ENCODE data around the gene TREML1. TPM values are rescaled to one million over a fixed set of nuclear protein-coding genes. Genes with fewer than 3 reads are reported as not detected.

The TREML1 gene
- total and polyA plus RNA-seq, 2 experiments from 2014 or later = not detected

DNA sequence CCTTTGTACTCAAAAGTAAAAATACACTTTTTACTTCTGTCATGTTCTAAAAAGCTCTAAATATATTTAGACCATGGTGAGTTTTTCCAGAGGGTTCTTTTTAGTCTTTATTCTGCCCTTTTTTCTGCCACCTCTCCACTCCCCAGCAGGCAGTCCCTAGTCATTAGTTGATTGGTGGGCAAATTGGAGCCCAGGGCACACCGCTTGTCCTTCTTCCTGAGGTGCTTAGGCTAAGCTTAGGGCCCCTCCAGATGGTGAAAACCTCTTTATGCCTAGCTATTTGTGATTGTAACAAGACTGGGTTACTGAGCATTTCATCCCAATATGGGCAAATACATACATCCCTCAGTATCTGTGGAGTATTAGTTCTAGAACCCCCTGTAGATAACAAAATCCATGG is 6.2 kb downstream of the TREML1 start (continued):
- TF ChIP-seq CREB1 (CRISPR knock-in tag; IDR thresholded peaks at IDR 0.05; ENCODE audit: low read depth) (no peak), JUNB (IDR thresholded peaks at IDR 0.05; ENCODE audit: unreplicated experiment) (no peak), ZNF331 (CRISPR knock-in tag; IDR thresholded peaks at IDR 0.05; ENCODE audit: low read depth) (no peak), EZH2phosphoT487 (IDR thresholded peaks at IDR 0.05; ENCODE audit: unreplicated experiment) (no peak)

DNA sequence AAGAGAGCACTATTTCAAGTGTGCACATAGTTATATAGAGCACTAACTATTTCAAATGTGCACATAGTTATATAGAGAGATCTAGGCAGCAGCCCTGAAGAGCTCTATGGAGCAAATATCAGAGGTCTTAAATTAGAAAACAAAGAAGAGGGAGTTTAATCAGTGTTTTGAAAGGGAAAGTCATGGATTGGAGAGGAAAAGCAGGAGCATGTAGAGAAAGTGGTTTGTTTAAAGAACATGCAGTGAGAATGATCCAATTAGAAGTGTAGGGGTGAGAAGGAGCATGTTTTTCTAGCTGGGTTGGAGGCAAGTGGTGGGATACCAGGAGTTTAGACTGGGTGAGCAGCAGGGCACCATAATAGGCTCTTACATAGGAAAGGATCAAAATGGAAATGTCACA is 17.2 kb downstream of the TREML1 start:
- Histone ChIP-seq H3K27me3 (ENCODE audit: insufficient read depth) (no peaks in the 10 kb centered on the region), H3K4me3 (no peak overlapping the region), H3F3A (replicated peaks; ENCODE audit: low read depth) (no peaks in the 10 kb centered on the region), H3K36me3 (ENCODE audit: insufficient read depth) (no peaks in the 10 kb centered on the region), H3K27ac (ENCODE audit: low read depth) (no peak overlapping the region), H2AFZ (no peak overlapping the region), H3K79me2 (replicated peaks; ENCODE audit: insufficient read depth) (no peaks in the 10 kb centered on the region), H3K4me2 (no peak overlapping the region), H3K4me1 (ENCODE audit: insufficient read depth) (peaks cover 4% of the 10 kb centered on the region), H3K9me2 (ENCODE audit: insufficient read depth) (no peaks in the 10 kb centered on the region), H4K20me1 (replicated peaks; ENCODE audit: insufficient read depth) (no peaks in the 10 kb centered on the region)
- DNase-seq (ENCODE audit: low spot score) (no peak), ATAC-seq (no peak)
- H3K27me3 Mint-ChIP-seq (ENCODE audit: insufficient read depth, low read depth, poor library complexity) = no peaks in the 10 kb centered on the region
- H3K4me1 Mint-ChIP-seq = peaks cover 6% of the 10 kb centered on the region
- H3K4me3 Mint-ChIP-seq = no peak overlapping the region
- H3K36me3 Mint-ChIP-seq (ENCODE audit: low read depth) = no peaks in the 10 kb centered on the region
- no peaks in the 10 kb centered on the region for H3K9me3 Mint-ChIP-seq
- H3K27ac Mint-ChIP-seq = no peak overlapping the region
- no peak for TF ChIP-seq ZNF114 (CRISPR knock-in tag; IDR thresholded peaks at IDR 0.05)
- TF ChIP-seq EZH2phosphoT487 (IDR thresholded peaks at IDR 0.05; ENCODE audit: unreplicated experiment) = no peak
- no peak for TF ChIP-seq CREB1 (CRISPR knock-in tag; IDR thresholded peaks at IDR 0.05; ENCODE audit: low read depth)
- TF ChIP-seq, protein P1, sequence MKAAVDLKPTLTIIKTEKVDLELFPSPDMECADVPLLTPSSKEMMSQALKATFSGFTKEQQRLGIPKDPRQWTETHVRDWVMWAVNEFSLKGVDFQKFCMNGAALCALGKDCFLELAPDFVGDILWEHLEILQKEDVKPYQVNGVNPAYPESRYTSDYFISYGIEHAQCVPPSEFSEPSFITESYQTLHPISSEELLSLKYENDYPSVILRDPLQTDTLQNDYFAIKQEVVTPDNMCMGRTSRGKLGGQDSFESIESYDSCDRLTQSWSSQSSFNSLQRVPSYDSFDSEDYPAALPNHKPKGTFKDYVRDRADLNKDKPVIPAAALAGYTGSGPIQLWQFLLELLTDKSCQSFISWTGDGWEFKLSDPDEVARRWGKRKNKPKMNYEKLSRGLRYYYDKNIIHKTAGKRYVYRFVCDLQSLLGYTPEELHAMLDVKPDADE (IDR thresholded peaks at IDR 0.05) = no peak
- no peak for TF ChIP-seq POLR2AphosphoS5 (IDR thresholded peaks at IDR 0.05; ENCODE audit: low read depth)
- TF ChIP-seq NANOG (IDR thresholded peaks at IDR 0.05; ENCODE audit: borderline replicate concordance) = no peak
- no peak for TF ChIP-seq STAT1 (IDR thresholded peaks at IDR 0.05; ENCODE audit: unreplicated experiment)
- TF ChIP-seq EZH2 (IDR thresholded peaks at IDR 0.05; ENCODE audit: low read depth, unreplicated experiment) = no peak
- TF ChIP-seq, protein P2, sequence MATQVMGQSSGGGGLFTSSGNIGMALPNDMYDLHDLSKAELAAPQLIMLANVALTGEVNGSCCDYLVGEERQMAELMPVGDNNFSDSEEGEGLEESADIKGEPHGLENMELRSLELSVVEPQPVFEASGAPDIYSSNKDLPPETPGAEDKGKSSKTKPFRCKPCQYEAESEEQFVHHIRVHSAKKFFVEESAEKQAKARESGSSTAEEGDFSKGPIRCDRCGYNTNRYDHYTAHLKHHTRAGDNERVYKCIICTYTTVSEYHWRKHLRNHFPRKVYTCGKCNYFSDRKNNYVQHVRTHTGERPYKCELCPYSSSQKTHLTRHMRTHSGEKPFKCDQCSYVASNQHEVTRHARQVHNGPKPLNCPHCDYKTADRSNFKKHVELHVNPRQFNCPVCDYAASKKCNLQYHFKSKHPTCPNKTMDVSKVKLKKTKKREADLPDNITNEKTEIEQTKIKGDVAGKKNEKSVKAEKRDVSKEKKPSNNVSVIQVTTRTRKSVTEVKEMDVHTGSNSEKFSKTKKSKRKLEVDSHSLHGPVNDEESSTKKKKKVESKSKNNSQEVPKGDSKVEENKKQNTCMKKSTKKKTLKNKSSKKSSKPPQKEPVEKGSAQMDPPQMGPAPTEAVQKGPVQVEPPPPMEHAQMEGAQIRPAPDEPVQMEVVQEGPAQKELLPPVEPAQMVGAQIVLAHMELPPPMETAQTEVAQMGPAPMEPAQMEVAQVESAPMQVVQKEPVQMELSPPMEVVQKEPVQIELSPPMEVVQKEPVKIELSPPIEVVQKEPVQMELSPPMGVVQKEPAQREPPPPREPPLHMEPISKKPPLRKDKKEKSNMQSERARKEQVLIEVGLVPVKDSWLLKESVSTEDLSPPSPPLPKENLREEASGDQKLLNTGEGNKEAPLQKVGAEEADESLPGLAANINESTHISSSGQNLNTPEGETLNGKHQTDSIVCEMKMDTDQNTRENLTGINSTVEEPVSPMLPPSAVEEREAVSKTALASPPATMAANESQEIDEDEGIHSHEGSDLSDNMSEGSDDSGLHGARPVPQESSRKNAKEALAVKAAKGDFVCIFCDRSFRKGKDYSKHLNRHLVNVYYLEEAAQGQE (IDR thresholded peaks at IDR 0.05; ENCODE audit: unreplicated experiment) = no peak
- TF ChIP-seq, protein P3, sequence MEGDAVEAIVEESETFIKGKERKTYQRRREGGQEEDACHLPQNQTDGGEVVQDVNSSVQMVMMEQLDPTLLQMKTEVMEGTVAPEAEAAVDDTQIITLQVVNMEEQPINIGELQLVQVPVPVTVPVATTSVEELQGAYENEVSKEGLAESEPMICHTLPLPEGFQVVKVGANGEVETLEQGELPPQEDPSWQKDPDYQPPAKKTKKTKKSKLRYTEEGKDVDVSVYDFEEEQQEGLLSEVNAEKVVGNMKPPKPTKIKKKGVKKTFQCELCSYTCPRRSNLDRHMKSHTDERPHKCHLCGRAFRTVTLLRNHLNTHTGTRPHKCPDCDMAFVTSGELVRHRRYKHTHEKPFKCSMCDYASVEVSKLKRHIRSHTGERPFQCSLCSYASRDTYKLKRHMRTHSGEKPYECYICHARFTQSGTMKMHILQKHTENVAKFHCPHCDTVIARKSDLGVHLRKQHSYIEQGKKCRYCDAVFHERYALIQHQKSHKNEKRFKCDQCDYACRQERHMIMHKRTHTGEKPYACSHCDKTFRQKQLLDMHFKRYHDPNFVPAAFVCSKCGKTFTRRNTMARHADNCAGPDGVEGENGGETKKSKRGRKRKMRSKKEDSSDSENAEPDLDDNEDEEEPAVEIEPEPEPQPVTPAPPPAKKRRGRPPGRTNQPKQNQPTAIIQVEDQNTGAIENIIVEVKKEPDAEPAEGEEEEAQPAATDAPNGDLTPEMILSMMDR (conservative IDR thresholded peaks at IDR 0.05; ENCODE audit: low read depth in 2 of 2) = no peak
- TF ChIP-seq, protein P4, sequence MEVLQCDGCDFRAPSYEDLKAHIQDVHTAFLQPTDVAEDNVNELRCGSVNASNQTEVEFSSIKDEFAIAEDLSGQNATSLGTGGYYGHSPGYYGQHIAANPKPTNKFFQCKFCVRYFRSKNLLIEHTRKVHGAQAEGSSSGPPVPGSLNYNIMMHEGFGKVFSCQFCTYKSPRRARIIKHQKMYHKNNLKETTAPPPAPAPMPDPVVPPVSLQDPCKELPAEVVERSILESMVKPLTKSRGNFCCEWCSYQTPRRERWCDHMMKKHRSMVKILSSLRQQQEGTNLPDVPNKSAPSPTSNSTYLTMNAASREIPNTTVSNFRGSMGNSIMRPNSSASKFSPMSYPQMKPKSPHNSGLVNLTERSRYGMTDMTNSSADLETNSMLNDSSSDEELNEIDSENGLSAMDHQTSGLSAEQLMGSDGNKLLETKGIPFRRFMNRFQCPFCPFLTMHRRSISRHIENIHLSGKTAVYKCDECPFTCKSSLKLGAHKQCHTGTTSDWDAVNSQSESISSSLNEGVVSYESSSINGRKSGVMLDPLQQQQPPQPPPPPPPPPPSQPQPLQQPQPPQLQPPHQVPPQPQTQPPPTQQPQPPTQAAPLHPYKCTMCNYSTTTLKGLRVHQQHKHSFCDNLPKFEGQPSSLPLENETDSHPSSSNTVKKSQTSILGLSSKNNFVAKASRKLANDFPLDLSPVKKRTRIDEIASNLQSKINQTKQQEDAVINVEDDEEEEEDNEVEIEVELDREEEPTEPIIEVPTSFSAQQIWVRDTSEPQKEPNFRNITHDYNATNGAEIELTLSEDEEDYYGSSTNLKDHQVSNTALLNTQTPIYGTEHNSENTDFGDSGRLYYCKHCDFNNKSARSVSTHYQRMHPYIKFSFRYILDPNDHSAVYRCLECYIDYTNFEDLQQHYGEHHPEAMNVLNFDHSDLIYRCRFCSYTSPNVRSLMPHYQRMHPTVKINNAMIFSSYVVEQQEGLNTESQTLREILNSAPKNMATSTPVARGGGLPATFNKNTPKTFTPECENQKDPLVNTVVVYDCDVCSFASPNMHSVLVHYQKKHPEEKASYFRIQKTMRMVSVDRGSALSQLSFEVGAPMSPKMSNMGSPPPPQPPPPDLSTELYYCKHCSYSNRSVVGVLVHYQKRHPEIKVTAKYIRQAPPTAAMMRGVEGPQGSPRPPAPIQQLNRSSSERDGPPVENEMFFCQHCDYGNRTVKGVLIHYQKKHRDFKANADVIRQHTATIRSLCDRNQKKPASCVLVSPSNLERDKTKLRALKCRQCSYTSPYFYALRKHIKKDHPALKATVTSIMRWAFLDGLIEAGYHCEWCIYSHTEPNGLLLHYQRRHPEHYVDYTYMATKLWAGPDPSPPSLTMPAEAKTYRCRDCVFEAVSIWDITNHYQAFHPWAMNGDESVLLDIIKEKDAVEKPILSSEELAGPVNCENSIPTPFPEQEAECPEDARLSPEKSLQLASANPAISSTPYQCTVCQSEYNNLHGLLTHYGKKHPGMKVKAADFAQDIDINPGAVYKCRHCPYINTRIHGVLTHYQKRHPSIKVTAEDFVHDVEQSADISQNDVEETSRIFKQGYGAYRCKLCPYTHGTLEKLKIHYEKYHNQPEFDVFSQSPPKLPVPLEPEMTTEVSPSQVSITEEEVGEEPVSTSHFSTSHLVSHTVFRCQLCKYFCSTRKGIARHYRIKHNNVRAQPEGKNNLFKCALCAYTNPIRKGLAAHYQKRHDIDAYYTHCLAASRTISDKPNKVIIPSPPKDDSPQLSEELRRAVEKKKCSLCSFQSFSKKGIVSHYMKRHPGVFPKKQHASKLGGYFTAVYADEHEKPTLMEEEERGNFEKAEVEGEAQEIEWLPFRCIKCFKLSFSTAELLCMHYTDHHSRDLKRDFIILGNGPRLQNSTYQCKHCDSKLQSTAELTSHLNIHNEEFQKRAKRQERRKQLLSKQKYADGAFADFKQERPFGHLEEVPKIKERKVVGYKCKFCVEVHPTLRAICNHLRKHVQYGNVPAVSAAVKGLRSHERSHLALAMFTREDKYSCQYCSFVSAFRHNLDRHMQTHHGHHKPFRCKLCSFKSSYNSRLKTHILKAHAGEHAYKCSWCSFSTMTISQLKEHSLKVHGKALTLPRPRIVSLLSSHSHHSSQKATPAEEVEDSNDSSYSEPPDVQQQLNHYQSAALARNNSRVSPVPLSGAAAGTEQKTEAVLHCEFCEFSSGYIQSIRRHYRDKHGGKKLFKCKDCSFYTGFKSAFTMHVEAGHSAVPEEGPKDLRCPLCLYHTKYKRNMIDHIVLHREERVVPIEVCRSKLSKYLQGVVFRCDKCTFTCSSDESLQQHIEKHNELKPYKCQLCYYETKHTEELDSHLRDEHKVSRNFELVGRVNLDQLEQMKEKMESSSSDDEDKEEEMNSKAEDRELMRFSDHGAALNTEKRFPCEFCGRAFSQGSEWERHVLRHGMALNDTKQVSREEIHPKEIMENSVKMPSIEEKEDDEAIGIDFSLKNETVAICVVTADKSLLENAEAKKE (CRISPR knock-in tag; IDR thresholded peaks at IDR 0.05) = no peak
- no peak for TF ChIP-seq JUNB (IDR thresholded peaks at IDR 0.05; ENCODE audit: unreplicated experiment)
- no peak for TF ChIP-seq ZNF331 (CRISPR knock-in tag; IDR thresholded peaks at IDR 0.05; ENCODE audit: low read depth)

Data from GM23338 (cell line).